ENCODE results near the gene SNUPN. TPM values are rescaled to one million over a fixed set of nuclear protein-coding genes. Genes with fewer than 3 reads are reported as not detected.
A peak's percentile ranks its signal among the peaks of the same experiment; 100 is the strongest.

Gene SNUPN
- total and polyA plus RNA-seq, 10 of the 15 experiments (the other 5 are each of a cell fraction or from before 2014, with no cell fraction given) = 19.0 to 50.3 (median 32.5) TPM

- CTCF ChIA-PET = interaction anchor here (0.6 to 2.9 kb wide), 11 partner anchors 9 to 280 kb away, joined by 3 to 27 read pairs (median 4); partner anchors contain the start of genes IMP3, MAN2C1 and SNUPN
- 24% methylated on average over 32 of the region's 34 CpGs for WGBS (ENCODE audit: insufficient coverage, insufficient replicate concordance, low lambda C conversion rate, missing lambda C conversion rate)
- H3K9me3 ChIP-seq (replicated peaks; ENCODE audit: control insufficient read depth, insufficient read depth, low read length) = no peaks in the 10 kb centered on the region
- H3K27me3 ChIP-seq (replicated peaks in 1 of 2; ENCODE audit: control insufficient read depth in 2 of 2, insufficient read depth in 2 of 2, low read length in 1 of 2) = peaks cover 0 to 2% of the 10 kb centered on the region in 2 experiments; a peak in 2 of 4 replicates
- no peak for FAIRE-seq
- no peaks in the 10 kb centered on the region for H4K20me1 ChIP-seq (ENCODE audit: control insufficient read depth, insufficient read depth)
- in situ Hi-C loops (cut with MboI) (no loop called here), intact Hi-C loops (cut with micrococcal nuclease; ENCODE audit: unreplicated experiment) (loop anchor here (10.0 kb wide), 1 partner anchor 714 kb away; the partner anchor contains the start of gene COX5A)
- peak overlapping the region; percentile 62 for H3K9ac ChIP-seq (ENCODE audit: control insufficient read depth, insufficient read depth, low read length)
- peak overlapping the region; percentile 91 for H3K4me3 ChIP-seq
- RAD21 ChIA-PET (ENCODE audit: unreplicated experiment) = interaction anchor here (1.1 to 2.6 kb wide), 4 partner anchors 23 to 281 kb away, joined by 3 to 10 read pairs (median 6); partner anchors contain the start of genes MAN2C1 and SNUPN
- SMC1A ChIA-PET (ENCODE audit: uncharacterized antibody, unreplicated experiment) = no interaction called here
- H3K36me3 ChIP-seq (ENCODE audit: control insufficient read depth in 2 of 2, insufficient read depth in 2 of 2, low read length in 1 of 2) = no peaks in the 10 kb centered on the region
- peak overlapping the region; percentile 94 for H3K4me2 ChIP-seq (ENCODE audit: control insufficient read depth, insufficient read depth)
- POLR2A ChIA-PET = interaction anchor here (0.6 to 2.0 kb wide), 6 partner anchors 9 to 870 kb away, joined by 3 to 12 read pairs (median 4); partner anchors contain the start of genes IMP3, MAN2C1 and SNUPN
- TF ChIP-seq NBN (IDR thresholded peaks at IDR 0.05) = no peak
- TF ChIP-seq RUNX3 (IDR thresholded peaks at IDR 0.05; ENCODE audit: low read length) = no peak
- peak; percentile 3; the same call in 1 of the 2 replicates for TF ChIP-seq YY1 (IDR thresholded peaks at IDR 0.05; ENCODE audit: low read depth, low read length)
- TF ChIP-seq ZNF217 (IDR thresholded peaks at IDR 0.05) = no peak
- no peak for TF ChIP-seq KAT2A (conservative IDR thresholded peaks at IDR 0.05; ENCODE audit: control insufficient read depth, low read depth, low read length)
- no peak for TF ChIP-seq SUZ12 (IDR thresholded peaks at IDR 0.05; ENCODE audit: unreplicated experiment)
- H3K4me1 ChIP-seq (ENCODE audit: control insufficient read depth, insufficient read depth, low read length) = 0 out of 2 replicates have a peak, but pooled peaks cover 2% of the 10 kb centered on the region
- BruUV-seq (replicated peaks) = TSS peak; percentile 65
- peak overlapping the region; percentile 85 for H2AFZ ChIP-seq (ENCODE audit: control insufficient read depth, low read depth, low read length)
- no peak overlapping the region for H3K27ac ChIP-seq (ENCODE audit: control insufficient read depth, insufficient read depth)
- no peak for DNase-seq (ENCODE audit: low read depth, low spot score)
- no peaks in the 10 kb centered on the region for H3K79me2 ChIP-seq (ENCODE audit: control insufficient read depth, insufficient read depth, low read length)
- ATAC-seq = peak; percentile 18
Observed at GRCh38 chr15:75648156-75649000, 22.9 kb upstream of the SNUPN start.
